ENCODE data around the gene ST3GAL3. TPM values are rescaled to one million over a fixed set of nuclear protein-coding genes. Genes with fewer than 3 reads are reported as not detected.

Gene ST3GAL3
- polyA plus RNA-seq, 1 donor (not counting 4 experiments of a cell fraction or from before 2014, with no cell fraction given), result 10.0 TPM

DNA sequence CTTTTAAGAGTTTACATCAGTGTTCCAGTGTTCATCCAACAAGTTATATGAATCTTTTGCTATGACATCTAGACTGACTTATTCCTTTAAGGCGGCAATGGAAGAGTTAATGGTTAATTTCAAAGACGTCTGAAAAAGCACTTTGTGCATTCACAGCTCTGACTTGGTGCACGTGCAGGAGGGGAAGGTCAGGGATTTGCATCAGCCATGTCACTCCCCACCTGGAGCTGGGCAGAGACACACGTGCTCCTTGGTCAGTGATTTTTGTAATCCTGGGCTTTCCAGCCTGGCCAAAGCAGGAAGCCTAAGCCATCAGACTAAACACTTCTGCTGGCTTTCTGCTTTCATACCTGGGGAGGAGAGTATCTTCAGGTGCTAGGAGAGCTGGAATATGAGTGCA lies 96.3 kb downstream of the ST3GAL3 start:
- FAIRE-seq (peak; percentile 29), DNase-seq (ENCODE audit: low read depth, low spot score) (no peak)
- no peak overlapping the region for H3K27ac ChIP-seq (ENCODE audit: control insufficient read depth, insufficient read depth, low read length)
- no peaks in the 10 kb centered on the region for H3K27me3 ChIP-seq (ENCODE audit: control insufficient read depth, extremely low read depth, insufficient read depth, low read length)
- no peak overlapping the region for H3K4me3 ChIP-seq (ENCODE audit: control insufficient read depth in 2 of 3, extremely low read depth in 1 of 3, insufficient read depth in 2 of 3, low read depth in 1 of 3, low read length in 3 of 3)
- no peak overlapping the region for H3K9ac ChIP-seq (ENCODE audit: control insufficient read depth, extremely low read depth, insufficient read depth, low read length)
- H3K4me1 ChIP-seq (ENCODE audit: control insufficient read depth, extremely low read depth, insufficient read depth, low read length), result peaks cover 27% of the 10 kb centered on the region
- H3K4me2 ChIP-seq (ENCODE audit: control insufficient read depth, extremely low read depth, insufficient read depth, low read depth, low read length), result no peak overlapping the region
- dilution Hi-C loops (cut with MboI; ENCODE audit: extremely low pct_ligation_motif_present, low sequenced_read_pairs), result no loop called here
- no peak overlapping the region for H2AFZ ChIP-seq (ENCODE audit: control insufficient read depth, low read length)
- no peaks in the 10 kb centered on the region for H3K79me2 ChIP-seq (ENCODE audit: control insufficient read depth, insufficient read depth, low read length)
- no peaks in the 10 kb centered on the region for H3K9me3 ChIP-seq (ENCODE audit: control insufficient read depth, low read depth, low read length)
- no peak for TF ChIP-seq EZH2 (IDR thresholded peaks at IDR 0.05; ENCODE audit: low read length)
- TF ChIP-seq, protein P1, sequence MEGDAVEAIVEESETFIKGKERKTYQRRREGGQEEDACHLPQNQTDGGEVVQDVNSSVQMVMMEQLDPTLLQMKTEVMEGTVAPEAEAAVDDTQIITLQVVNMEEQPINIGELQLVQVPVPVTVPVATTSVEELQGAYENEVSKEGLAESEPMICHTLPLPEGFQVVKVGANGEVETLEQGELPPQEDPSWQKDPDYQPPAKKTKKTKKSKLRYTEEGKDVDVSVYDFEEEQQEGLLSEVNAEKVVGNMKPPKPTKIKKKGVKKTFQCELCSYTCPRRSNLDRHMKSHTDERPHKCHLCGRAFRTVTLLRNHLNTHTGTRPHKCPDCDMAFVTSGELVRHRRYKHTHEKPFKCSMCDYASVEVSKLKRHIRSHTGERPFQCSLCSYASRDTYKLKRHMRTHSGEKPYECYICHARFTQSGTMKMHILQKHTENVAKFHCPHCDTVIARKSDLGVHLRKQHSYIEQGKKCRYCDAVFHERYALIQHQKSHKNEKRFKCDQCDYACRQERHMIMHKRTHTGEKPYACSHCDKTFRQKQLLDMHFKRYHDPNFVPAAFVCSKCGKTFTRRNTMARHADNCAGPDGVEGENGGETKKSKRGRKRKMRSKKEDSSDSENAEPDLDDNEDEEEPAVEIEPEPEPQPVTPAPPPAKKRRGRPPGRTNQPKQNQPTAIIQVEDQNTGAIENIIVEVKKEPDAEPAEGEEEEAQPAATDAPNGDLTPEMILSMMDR (optimal IDR thresholded peaks at IDR 0.05 in 1 of 3, IDR thresholded peaks at IDR 0.05 in 1 of 3, conservative IDR thresholded peaks at IDR 0.05 in 1 of 3; ENCODE audit: extremely low read depth in 1 of 3, insufficient read depth in 2 of 3, low read length in 3 of 3), result no peak
- peaks cover 3% of the 10 kb centered on the region for H3K9me1 ChIP-seq (ENCODE audit: control insufficient read depth, extremely low read depth, insufficient read depth, low read length)
- no peaks in the 10 kb centered on the region for H4K20me1 ChIP-seq (ENCODE audit: control insufficient read depth, extremely low read depth, insufficient read depth, low read length)
- H3K36me3 ChIP-seq (ENCODE audit: control insufficient read depth in 2 of 2, extremely low read depth in 1 of 2, insufficient read depth in 2 of 2, low read length in 2 of 2), result peaks cover 0 to 9% of the 10 kb centered on the region in 2 experiments

DNA sequence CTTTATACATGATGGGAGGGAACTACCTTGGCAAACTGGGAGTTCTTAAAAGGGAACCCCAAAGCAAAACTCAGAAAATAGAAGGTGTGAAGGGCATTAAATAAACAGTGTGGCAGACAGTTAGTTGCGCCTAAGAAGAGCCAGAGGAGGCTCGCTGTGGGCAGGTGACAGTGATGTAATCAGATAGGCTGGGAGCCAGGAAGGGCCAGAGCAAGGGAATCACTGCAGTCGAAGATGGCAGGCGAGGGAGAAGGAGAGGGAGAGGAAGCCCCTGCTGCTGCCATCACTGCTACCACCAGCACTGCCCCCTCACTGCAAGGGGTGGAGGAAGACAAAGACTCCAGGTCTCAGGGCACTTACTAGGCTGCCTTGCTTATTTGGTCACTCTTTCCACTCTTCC lies 97.2 kb downstream of the ST3GAL3 start:
- no peak overlapping the region for H3K9ac ChIP-seq (ENCODE audit: control insufficient read depth, extremely low read depth, insufficient read depth, low read length)
- no peak overlapping the region for H3K4me3 ChIP-seq (ENCODE audit: control insufficient read depth in 2 of 3, extremely low read depth in 1 of 3, insufficient read depth in 2 of 3, low read depth in 1 of 3, low read length in 3 of 3)
- H3K9me1 ChIP-seq (ENCODE audit: control insufficient read depth, extremely low read depth, insufficient read depth, low read length), result peaks cover 3% of the 10 kb centered on the region
- H3K79me2 ChIP-seq (ENCODE audit: control insufficient read depth, insufficient read depth, low read length), result no peaks in the 10 kb centered on the region
- H3K4me1 ChIP-seq (ENCODE audit: control insufficient read depth, extremely low read depth, insufficient read depth, low read length), result peaks cover 25% of the 10 kb centered on the region
- H4K20me1 ChIP-seq (ENCODE audit: control insufficient read depth, extremely low read depth, insufficient read depth, low read length), result no peaks in the 10 kb centered on the region
- no peak for TF ChIP-seq EZH2 (IDR thresholded peaks at IDR 0.05; ENCODE audit: low read length)
- TF ChIP-seq, protein P1 (optimal IDR thresholded peaks at IDR 0.05 in 1 of 3, IDR thresholded peaks at IDR 0.05 in 1 of 3, conservative IDR thresholded peaks at IDR 0.05 in 1 of 3; ENCODE audit: extremely low read depth in 1 of 3, insufficient read depth in 2 of 3, low read length in 3 of 3), result no peak
- no peak overlapping the region for H3K4me2 ChIP-seq (ENCODE audit: control insufficient read depth, extremely low read depth, insufficient read depth, low read depth, low read length)
- H3K9me3 ChIP-seq (ENCODE audit: control insufficient read depth, low read depth, low read length), result no peaks in the 10 kb centered on the region
- no peak overlapping the region for H3K27ac ChIP-seq (ENCODE audit: control insufficient read depth, insufficient read depth, low read length)
- dilution Hi-C loops (cut with MboI; ENCODE audit: extremely low pct_ligation_motif_present, low sequenced_read_pairs), result no loop called here
- DNase-seq (ENCODE audit: low read depth, low spot score) (no peak), FAIRE-seq (no peak)
- H3K27me3 ChIP-seq (ENCODE audit: control insufficient read depth, extremely low read depth, insufficient read depth, low read length), result no peaks in the 10 kb centered on the region
- H3K36me3 ChIP-seq (ENCODE audit: control insufficient read depth in 2 of 2, extremely low read depth in 1 of 2, insufficient read depth in 2 of 2, low read length in 2 of 2), result peaks cover 0 to 9% of the 10 kb centered on the region in 2 experiments
- H2AFZ ChIP-seq (ENCODE audit: control insufficient read depth, low read length), result no peak overlapping the region

Data from keratinocyte (primary cell).